HEK293 (cell line): Measurements from ENCODE around the gene CA6.

Source experiments
- CTCF ChIA-PET: fragments of 350-600 bp; formaldehyde crosslinking; extraction: SDS; loops from one replicate; lab custom pipeline; 2021; ENCODE audit warnings: antibody characterized with exemption; lab: Yijun Ruan, JAX
- POLR2A ChIA-PET: fragments of 300-600 bp; formaldehyde crosslinking; extraction: SDS; loops from one replicate; lab custom pipeline; 2020; ENCODE audit warnings: antibody characterized with exemption, inconsistent platforms; lab: Yijun Ruan, JAX
- H3K27ac ChIP-seq: fragments of 200-500 bp; sonication (Bioruptor generic); 2 replicates; pipeline ENCODE4 v1.5.1; 2014; ENCODE audit warnings: low read depth, low read length, control low read depth, inconsistent platforms; ENCODE audit errors: extremely low read depth
- H3K36me3 ChIP-seq, 2 experiments: fragments of 200-500 bp in 1 of 2; sonication (Bioruptor generic) in 1 of 2; 1 replicate in 1 of 2; 2 replicates in 1 of 2; pipeline ENCODE4 v1.5.1; 2014 to 2017; ENCODE audit warnings: inconsistent platforms in 2 of 2, low read length in 2 of 2; ENCODE audit not compliant: control insufficient read depth in 2 of 2, insufficient read depth in 1 of 2
- H3K4me1 ChIP-seq: fragments of 200-500 bp; sonication (Bioruptor generic); 2 replicates; pipeline ENCODE4 v1.5.1; 2014; ENCODE audit warnings: mild to moderate bottlenecking, low read length, inconsistent platforms; ENCODE audit not compliant: control insufficient read depth, insufficient read depth
- H3K4me3 ChIP-seq: 2 replicates; pipeline ENCODE4 v1.5.1; 2011; ENCODE audit warnings: low read depth, mild to moderate bottlenecking, control low read depth, low read length, moderate library complexity
- H3K9me3 ChIP-seq: fragments of 200-500 bp; sonication (Bioruptor generic); 2 replicates; pipeline ENCODE4 v1.5.1; 2014; ENCODE audit warnings: low read depth, low read length, inconsistent platforms; ENCODE audit not compliant: control insufficient read depth, insufficient read depth
- CTCF ChIP-seq: fragments of 450-650 bp; formaldehyde crosslinking; IDR thresholded peaks from 2 replicates; pipeline ENCODE4 v1.5.1; 2016; ENCODE audit warnings: missing biosample characterization, missing genetic modification characterization
- MYNN ChIP-seq: fragments of 450-650 bp; formaldehyde crosslinking; IDR thresholded peaks from 2 replicates; pipeline ENCODE4 v1.5.1; 2016; ENCODE audit warnings: missing biosample characterization, missing genetic modification characterization, borderline replicate concordance
- ZIC2 ChIP-seq: fragments of 450-650 bp; formaldehyde crosslinking; IDR thresholded peaks from 2 replicates; pipeline ENCODE4 v1.5.1; 2016; ENCODE audit warnings: missing biosample characterization, missing genetic modification characterization
- ZNF169 ChIP-seq: fragments of 450-650 bp; formaldehyde crosslinking; IDR thresholded peaks from 2 replicates; pipeline ENCODE4 v1.5.1; 2016; ENCODE audit warnings: missing biosample characterization, missing genetic modification characterization
- ZNF202 ChIP-seq: fragments of 450-650 bp; formaldehyde crosslinking; IDR thresholded peaks from 2 replicates; pipeline ENCODE4 v1.5.1; 2016; ENCODE audit warnings: missing biosample characterization, missing genetic modification characterization, borderline replicate concordance
- ZNF248 ChIP-seq: fragments of 450-650 bp; formaldehyde crosslinking; IDR thresholded peaks from 2 replicates; pipeline ENCODE4 v1.5.1; 2017; ENCODE audit warnings: missing biosample characterization, missing genetic modification characterization
- ZNF274 ChIP-seq, 2 experiments: fragments of 200-500 bp in 1 of 2; fragments of 450-650 bp in 1 of 2; sonication (Bioruptor generic) in 1 of 2; formaldehyde crosslinking in 1 of 2; IDR thresholded peaks; 2 replicates each; pipeline versions ENCODE4 v1.5.1 to v1.6.1; 2014 to 2016; ENCODE audit warnings: borderline replicate concordance in 1 of 2, inconsistent platforms in 1 of 2, low read length in 1 of 2, missing biosample characterization in 1 of 2, missing genetic modification characterization in 1 of 2
- ZNF404 ChIP-seq: fragments of 450-650 bp; formaldehyde crosslinking; IDR thresholded peaks from 2 replicates; pipeline ENCODE4 v1.5.1; 2017; ENCODE audit warnings: missing biosample characterization, missing genetic modification characterization
- ZNF529 ChIP-seq: fragments of 450-650 bp; formaldehyde crosslinking; IDR thresholded peaks from 2 replicates; pipeline ENCODE4 v1.5.1; 2017; ENCODE audit warnings: missing genetic modification characterization, missing biosample characterization; ENCODE audit not compliant: insufficient replicate concordance
- ZNF544 ChIP-seq: fragments of 450-650 bp; formaldehyde crosslinking; IDR thresholded peaks from 2 replicates; pipeline ENCODE4 v1.5.0; 2017; ENCODE audit warnings: missing biosample characterization, missing genetic modification characterization
- ZNF623 ChIP-seq: fragments of 450-650 bp; formaldehyde crosslinking; IDR thresholded peaks from 2 replicates; pipeline ENCODE4 v1.5.1; 2016; ENCODE audit warnings: missing biosample characterization, missing genetic modification characterization
- ZNF670 ChIP-seq: fragments of 450-650 bp; formaldehyde crosslinking; IDR thresholded peaks from 2 replicates; pipeline ENCODE4 v1.5.1; 2016; ENCODE audit warnings: missing biosample characterization, missing genetic modification characterization, low read depth
- ZNF768 ChIP-seq: fragments of 450-650 bp; formaldehyde crosslinking; IDR thresholded peaks from 2 replicates; pipeline ENCODE4 v1.5.1; 2018; ENCODE audit warnings: missing biosample characterization, mild to moderate bottlenecking, missing genetic modification characterization
- TF ChIP-seq, protein P1 (sequence below): IDR thresholded peaks from 2 replicates; pipeline ENCODE4 v1.6.1; 2011; ENCODE audit warnings: mild to moderate bottlenecking, low read depth, low read length, borderline replicate concordance
- TF ChIP-seq, protein P2 (sequence below): fragments of 450-650 bp; formaldehyde crosslinking; IDR thresholded peaks from 2 replicates; pipeline ENCODE4 v1.5.1; 2016; ENCODE audit warnings: missing biosample characterization, missing genetic modification characterization
- TF ChIP-seq, protein P3 (sequence below): fragments of 450-650 bp; formaldehyde crosslinking; IDR thresholded peaks from 2 replicates; pipeline ENCODE4 v1.5.1; 2016; ENCODE audit warnings: missing biosample characterization, missing genetic modification characterization

The CA6 gene

DNA sequence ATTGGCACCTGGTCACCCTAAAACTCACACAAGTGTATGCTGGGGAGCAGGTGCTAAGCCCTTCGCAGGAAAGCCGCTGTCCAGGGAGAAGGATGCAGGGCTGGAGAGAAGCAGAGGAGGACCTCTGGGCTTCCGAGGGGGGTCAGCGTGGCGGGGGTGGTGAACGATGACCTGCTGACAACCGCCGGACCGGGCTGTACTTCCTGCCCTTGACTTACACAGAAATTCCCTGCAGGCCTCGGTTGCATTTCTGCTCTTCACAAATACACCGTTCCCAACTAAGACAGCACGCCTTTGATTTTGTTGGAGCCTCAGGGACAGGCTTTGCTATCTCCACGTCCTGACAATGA, 42.9 kb downstream of the CA6 start (continued):
- TF ChIP-seq, protein P1, sequence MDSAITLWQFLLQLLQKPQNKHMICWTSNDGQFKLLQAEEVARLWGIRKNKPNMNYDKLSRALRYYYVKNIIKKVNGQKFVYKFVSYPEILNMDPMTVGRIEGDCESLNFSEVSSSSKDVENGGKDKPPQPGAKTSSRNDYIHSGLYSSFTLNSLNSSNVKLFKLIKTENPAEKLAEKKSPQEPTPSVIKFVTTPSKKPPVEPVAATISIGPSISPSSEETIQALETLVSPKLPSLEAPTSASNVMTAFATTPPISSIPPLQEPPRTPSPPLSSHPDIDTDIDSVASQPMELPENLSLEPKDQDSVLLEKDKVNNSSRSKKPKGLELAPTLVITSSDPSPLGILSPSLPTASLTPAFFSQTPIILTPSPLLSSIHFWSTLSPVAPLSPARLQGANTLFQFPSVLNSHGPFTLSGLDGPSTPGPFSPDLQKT = no peak
- TF ChIP-seq ZNF404 (tag by site-specific recombination) (no peak), ZNF202 (tag by site-specific recombination) (no peak), CTCF (tag by site-specific recombination) (no peak), ZNF623 (tag by site-specific recombination) (no peak)

GRCh38 chr1:8989061-8989460, 43.4 kb downstream of the CA6 start:
- H3K4me1 ChIP-seq = no peaks in the 10 kb centered on the region
- ChIA-PET POLR2A (no interaction called here), CTCF (interaction anchor here (0.6 to 7.4 kb wide), 10 partner anchors 12 to 552 kb away, joined by 3 to 57 read pairs (median 6); no protein-coding TSS in a partner anchor)
- H3K4me3 ChIP-seq = no peak overlapping the region
- no peaks in the 10 kb centered on the region for H3K9me3 ChIP-seq
- H3K36me3 ChIP-seq = no peaks in the 10 kb centered on the region
- TF ChIP-seq ZNF274 (IDR thresholded peaks at IDR 0.05; ENCODE audit: low read length) = no peak
- no peak for TF ChIP-seq ZNF274 (tag by site-specific recombination; IDR thresholded peaks at IDR 0.05; ENCODE audit: borderline replicate concordance)
- no peak for TF ChIP-seq ZNF768 (tag by site-specific recombination)
- no peak for TF ChIP-seq ZNF544 (tag by site-specific recombination)
- no peak for TF ChIP-seq ZNF529 (tag by site-specific recombination)
- no peak for TF ChIP-seq ZNF670
- TF ChIP-seq, protein P2, sequence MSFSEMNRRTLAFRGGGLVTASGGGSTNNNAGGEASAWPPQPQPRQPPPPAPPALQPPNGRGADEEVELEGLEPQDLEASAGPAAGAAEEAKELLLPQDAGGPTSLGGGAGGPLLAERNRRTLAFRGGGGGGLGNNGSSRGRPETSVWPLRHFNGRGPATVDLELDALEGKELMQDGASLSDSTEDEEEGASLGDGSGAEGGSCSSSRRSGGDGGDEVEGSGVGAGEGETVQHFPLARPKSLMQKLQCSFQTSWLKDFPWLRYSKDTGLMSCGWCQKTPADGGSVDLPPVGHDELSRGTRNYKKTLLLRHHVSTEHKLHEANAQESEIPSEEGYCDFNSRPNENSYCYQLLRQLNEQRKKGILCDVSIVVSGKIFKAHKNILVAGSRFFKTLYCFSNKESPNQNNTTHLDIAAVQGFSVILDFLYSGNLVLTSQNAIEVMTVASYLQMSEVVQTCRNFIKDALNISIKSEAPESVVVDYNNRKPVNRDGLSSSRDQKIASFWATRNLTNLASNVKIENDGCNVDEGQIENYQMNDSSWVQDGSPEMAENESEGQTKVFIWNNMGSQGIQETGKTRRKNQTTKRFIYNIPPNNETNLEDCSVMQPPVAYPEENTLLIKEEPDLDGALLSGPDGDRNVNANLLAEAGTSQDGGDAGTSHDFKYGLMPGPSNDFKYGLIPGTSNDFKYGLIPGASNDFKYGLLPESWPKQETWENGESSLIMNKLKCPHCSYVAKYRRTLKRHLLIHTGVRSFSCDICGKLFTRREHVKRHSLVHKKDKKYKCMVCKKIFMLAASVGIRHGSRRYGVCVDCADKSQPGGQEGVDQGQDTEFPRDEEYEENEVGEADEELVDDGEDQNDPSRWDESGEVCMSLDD = no peak
- no peak overlapping the region for H3K27ac ChIP-seq

DNA sequence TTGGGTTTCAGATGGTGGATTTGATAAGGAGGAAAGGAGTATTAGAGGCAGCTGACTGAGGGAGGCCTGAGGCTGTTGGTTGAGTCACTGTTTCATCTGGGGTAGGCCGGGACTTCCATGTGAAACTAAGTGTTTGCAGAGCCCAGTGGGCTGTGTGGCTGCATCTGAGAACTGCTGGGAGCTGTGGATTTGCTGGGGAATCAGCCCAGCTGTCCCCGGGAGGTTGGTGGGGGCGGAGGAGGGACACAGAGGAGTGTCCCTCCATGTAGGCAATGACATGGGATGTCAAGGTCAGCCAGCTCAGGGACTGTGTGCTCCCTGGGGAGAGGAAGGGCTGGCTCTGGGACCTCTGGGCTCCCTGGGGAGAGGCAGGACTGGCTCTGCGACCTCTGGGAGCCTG, 44.2 kb downstream of the CA6 start:
- no peaks in the 10 kb centered on the region for H3K36me3 ChIP-seq
- TF ChIP-seq ZNF169 (no peak), ZIC2 (peak; percentile 17; the same call in 1 of the 2 replicates), ZNF248 (tag by site-specific recombination) (no peak), MYNN (no peak)
- TF ChIP-seq, protein P3, sequence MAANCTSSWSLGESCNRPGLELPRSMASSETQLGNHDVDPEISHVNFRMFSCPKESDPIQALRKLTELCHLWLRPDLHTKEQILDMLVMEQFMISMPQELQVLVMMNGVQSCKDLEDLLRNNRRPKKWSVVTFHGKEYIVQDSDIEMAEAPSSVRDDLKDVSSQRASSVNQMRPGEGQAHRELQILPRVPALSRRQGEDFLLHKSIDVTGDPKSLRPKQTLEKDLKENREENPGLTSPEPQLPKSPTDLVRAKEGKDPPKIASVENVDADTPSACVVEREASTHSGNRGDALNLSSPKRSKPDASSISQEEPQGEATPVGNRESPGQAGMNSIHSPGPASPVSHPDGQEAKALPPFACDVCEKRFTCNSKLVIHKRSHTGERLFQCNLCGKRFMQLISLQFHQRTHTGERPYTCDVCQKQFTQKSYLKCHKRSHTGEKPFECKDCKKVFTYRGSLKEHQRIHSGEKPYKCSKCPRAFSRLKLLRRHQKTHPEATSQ = no peak
- no peaks in the 10 kb centered on the region for H3K9me3 ChIP-seq
- ChIA-PET CTCF (interaction anchor here (0.5 to 7.4 kb wide), 10 partner anchors 13 to 328 kb away, joined by 3 to 57 read pairs (median 6); no protein-coding TSS in a partner anchor), POLR2A (interaction anchor here (0.6 kb wide), 1 partner anchor 113 kb away, joined by 3 read pairs; no protein-coding TSS in a partner anchor)
- no peak overlapping the region for H3K27ac ChIP-seq
- H3K4me3 ChIP-seq = no peak overlapping the region
- no peaks in the 10 kb centered on the region for H3K4me1 ChIP-seq
